ENCODE measurements around the gene TDRD12.

GRCh38 chr19:32859591-32859990 is 140.0 kb downstream of the TDRD12 start:
- TF ChIP-seq ZFX (IDR thresholded peaks at IDR 0.05; ENCODE audit: borderline replicate concordance) (no peak), CTCF (IDR thresholded peaks at IDR 0.05) (no peak)
